HepG2 (cell line): ENCODE results near the gene SLC35A3. TPM values are rescaled to one million over a fixed set of nuclear protein-coding genes. Genes with fewer than 3 reads are reported as not detected.
A peak's percentile ranks its signal among the peaks of the same experiment; 100 is the strongest.

Source experiments
- ARID2 ChIP-seq: sonication (generic); formaldehyde crosslinking; IDR thresholded peaks from 2 replicates; pipeline ENCODE4 v1.8.1; 2022; ENCODE audit warnings: mild to moderate bottlenecking, missing genetic modification reagents, borderline replicate concordance
- CAMTA2 ChIP-seq: sonication (generic); formaldehyde crosslinking; IDR thresholded peaks from 2 replicates; pipeline ENCODE4 v1.4.0; 2020; ENCODE audit warnings: mild to moderate bottlenecking, missing genetic modification reagents, borderline replicate concordance
- E2F2 ChIP-seq: sonication (generic); formaldehyde crosslinking; IDR thresholded peaks from 2 replicates; pipeline ENCODE4 v1.4.0; 2020; ENCODE audit warnings: missing genetic modification reagents, borderline replicate concordance
- HNF1A ChIP-seq, 2 experiments: sonication (generic) in 1 of 2; formaldehyde crosslinking in 1 of 2; IDR thresholded peaks; 2 replicates each; pipeline versions ENCODE4 v1.4.0 to v1.6.1; 2016 to 2020; ENCODE audit warnings: borderline replicate concordance in 1 of 2, low read depth in 1 of 2, mild to moderate bottlenecking in 1 of 2, missing genetic modification reagents in 1 of 2
- KLF6 ChIP-seq: IDR thresholded peaks from 2 replicates; pipeline ENCODE4 v1.8.0; 2016; ENCODE audit warnings: missing biosample characterization, missing genetic modification reagents
- LCORL ChIP-seq, 2 experiments: fragments of 450-650 bp in 1 of 2; sonication (generic) in 1 of 2; formaldehyde crosslinking in 1 of 2; IDR thresholded peaks; 2 replicates each; pipeline versions ENCODE4 v1.5.0 to v1.6.1; 2017 to 2020; ENCODE audit warnings: antibody characterized with exemption in 1 of 2, missing genetic modification reagents in 1 of 2
- PAF1 ChIP-seq: IDR thresholded peaks from 2 replicates; pipeline ENCODE4 v1.6.1; 2016; ENCODE audit warnings: missing genetic modification reagents, missing compliant biosample characterization
- POGZ ChIP-seq: sonication (generic); formaldehyde crosslinking; IDR thresholded peaks from 2 replicates; pipeline ENCODE4 v1.4.0; 2020; ENCODE audit warnings: mild to moderate bottlenecking, missing genetic modification reagents
- PRDM10 ChIP-seq: sonication (generic); formaldehyde crosslinking; IDR thresholded peaks from 2 replicates; pipeline ENCODE4 v1.4.0; 2020; ENCODE audit warnings: low read depth, missing genetic modification reagents
- RORA ChIP-seq: sonication (generic); formaldehyde crosslinking; IDR thresholded peaks from 2 replicates; pipeline ENCODE4 v1.5.0; 2020; ENCODE audit warnings: mild to moderate bottlenecking, missing genetic modification reagents, moderate library complexity
- ZBTB42 ChIP-seq: sonication (generic); formaldehyde crosslinking; IDR thresholded peaks from 2 replicates; pipeline ENCODE4 v1.5.0; 2020; ENCODE audit warnings: mild to moderate bottlenecking, missing genetic modification reagents
- ZNF281 ChIP-seq: sonication (generic); formaldehyde crosslinking; IDR thresholded peaks from 2 replicates; pipeline ENCODE4 v1.4.0; 2020; ENCODE audit warnings: missing genetic modification reagents, borderline replicate concordance
- ZNF335 ChIP-seq: sonication (generic); formaldehyde crosslinking; IDR thresholded peaks from 2 replicates; pipeline ENCODE4 v1.4.0; 2020; ENCODE audit warnings: missing genetic modification reagents
- ZNF660 ChIP-seq: sonication (generic); formaldehyde crosslinking; IDR thresholded peaks from 2 replicates; pipeline ENCODE4 v1.5.1; 2020; ENCODE audit warnings: mild to moderate bottlenecking, low read depth, missing genetic modification reagents, borderline replicate concordance
- ZSCAN31 ChIP-seq: sonication (generic); formaldehyde crosslinking; IDR thresholded peaks from 2 replicates; pipeline ENCODE4 v1.5.0; 2020; ENCODE audit warnings: low read depth, mild to moderate bottlenecking, missing genetic modification reagents
- polyA plus RNA-seq, 8 experiments: library from polyadenylated mRNA; depleted of rRNA in 3 of 8; stranded (reverse) in 7 of 8; unstranded in 1 of 8; fragments of >200 nt; fragmentation: Illumina TruSeq in 4 of 8; extraction: Trizol in 4 of 8; gene quantifications; 2 replicates each; pipeline versions ENCODE4 v1.2.1 to v1.2.3, GENCODE V29; 2011 to 2016; ENCODE audit warnings: low read depth in 4 of 8, missing spikeins in 1 of 8, mixed read lengths in 1 of 8; ENCODE audit not compliant: insufficient read depth in 1 of 8
- total RNA-seq, 5 experiments: library from RNA; depleted of rRNA; stranded (reverse); fragments of >200 nt; fragmentation: Illumina TruSeq; extraction: Trizol; gene quantifications; 2 replicates each; pipeline ENCODE4 v1.2.3, GENCODE V29; 2016; ENCODE audit warnings: low read depth in 1 of 5

Gene SLC35A3
- total and polyA plus RNA-seq, 2 of the 13 experiments (the other 11 are each of a cell fraction or from before 2014, with no cell fraction given), result 11.2 to 24.9 TPM

GRCh38 chr1:100037927-100038659 lies 68.3 kb downstream of the SLC35A3 start (continued):
- no peak for TF ChIP-seq ARID2
- TF ChIP-seq ZNF660 (CRISPR knock-in tag), result no peak
- TF ChIP-seq POGZ (CRISPR knock-in tag), result peak; percentile 82
- peak; percentile 6; the same call in 1 of the 2 replicates for TF ChIP-seq ZNF281 (CRISPR knock-in tag)
- no peak for TF ChIP-seq PAF1 (CRISPR knock-in tag)
- TF ChIP-seq LCORL (IDR thresholded peaks at IDR 0.05), result no peak
- TF ChIP-seq LCORL (CRISPR knock-in tag; IDR thresholded peaks at IDR 0.05), result peak; percentile 61; the same call in 1 of the 2 replicates
- no peak for TF ChIP-seq RORA (CRISPR knock-in tag)
- peak; percentile 36; the same call in 1 of the 2 replicates for TF ChIP-seq ZNF335 (CRISPR knock-in tag)
- TF ChIP-seq ZSCAN31 (CRISPR knock-in tag), result peak; percentile 51; the same call in 1 of the 2 replicates
- TF ChIP-seq PRDM10 (CRISPR knock-in tag), result no peak
- peak; percentile 40; the same call in 1 of the 2 replicates for TF ChIP-seq ZBTB42 (CRISPR knock-in tag)
- TF ChIP-seq E2F2 (CRISPR knock-in tag), result peak; percentile 84; the same call in 1 of the 2 replicates
- no peak for TF ChIP-seq HNF1A (IDR thresholded peaks at IDR 0.05; ENCODE audit: low read depth)
- no peak for TF ChIP-seq HNF1A (CRISPR knock-in tag; IDR thresholded peaks at IDR 0.05; ENCODE audit: borderline replicate concordance)
- TF ChIP-seq KLF6 (CRISPR knock-in tag), result peak; percentile 74; the same call in 1 of the 2 replicates
- TF ChIP-seq CAMTA2 (CRISPR knock-in tag), result no peak; the same call in 1 of the 2 replicates
